Mesodermal cell (in vitro differentiated cells): Measurements from ENCODE around the gene KCNK6.

Experiments used
- H3K27ac ChIP-seq: 2 replicates; pipeline ENCODE4 v1.7.0; 2013; ENCODE audit warnings: mild to moderate bottlenecking, low read depth, low read length, moderate library complexity; ENCODE audit not compliant: severe bottlenecking
- H3K36me3 ChIP-seq: 2 replicates; pipeline ENCODE4 v1.7.1; 2013; ENCODE audit warnings: mild to moderate bottlenecking, low read length, moderate library complexity; ENCODE audit not compliant: control insufficient read depth, insufficient read depth
- H3K4me1 ChIP-seq: one replicate; pipeline ENCODE4 v1.7.1; 2013; ENCODE audit warnings: mild to moderate bottlenecking, low read length; ENCODE audit not compliant: insufficient read depth, control insufficient read depth, poor library complexity, severe bottlenecking
- H3K4me3 ChIP-seq: 2 replicates; pipeline ENCODE4 v1.7.0; 2013; ENCODE audit warnings: low read length, control low read depth, mild to moderate bottlenecking; ENCODE audit not compliant: insufficient read depth, poor library complexity, severe bottlenecking; ENCODE audit errors: extremely low read depth
- H3K9me3 ChIP-seq: 2 replicates; pipeline ENCODE4 v1.7.1; 2013; ENCODE audit warnings: mild to moderate bottlenecking, low read length, moderate library complexity; ENCODE audit not compliant: control insufficient read depth
- WGBS, 2 experiments: methylation state at CpG; one replicate each; pipeline ENCODE4 v1.1.5; 2013; ENCODE audit warnings: missing lambda C conversion rate in 2 of 2; ENCODE audit not compliant: insufficient coverage in 2 of 2; 5-methylcytosine and 5-hydroxymethylcytosine counted together

KCNK6 gene

DNA sequence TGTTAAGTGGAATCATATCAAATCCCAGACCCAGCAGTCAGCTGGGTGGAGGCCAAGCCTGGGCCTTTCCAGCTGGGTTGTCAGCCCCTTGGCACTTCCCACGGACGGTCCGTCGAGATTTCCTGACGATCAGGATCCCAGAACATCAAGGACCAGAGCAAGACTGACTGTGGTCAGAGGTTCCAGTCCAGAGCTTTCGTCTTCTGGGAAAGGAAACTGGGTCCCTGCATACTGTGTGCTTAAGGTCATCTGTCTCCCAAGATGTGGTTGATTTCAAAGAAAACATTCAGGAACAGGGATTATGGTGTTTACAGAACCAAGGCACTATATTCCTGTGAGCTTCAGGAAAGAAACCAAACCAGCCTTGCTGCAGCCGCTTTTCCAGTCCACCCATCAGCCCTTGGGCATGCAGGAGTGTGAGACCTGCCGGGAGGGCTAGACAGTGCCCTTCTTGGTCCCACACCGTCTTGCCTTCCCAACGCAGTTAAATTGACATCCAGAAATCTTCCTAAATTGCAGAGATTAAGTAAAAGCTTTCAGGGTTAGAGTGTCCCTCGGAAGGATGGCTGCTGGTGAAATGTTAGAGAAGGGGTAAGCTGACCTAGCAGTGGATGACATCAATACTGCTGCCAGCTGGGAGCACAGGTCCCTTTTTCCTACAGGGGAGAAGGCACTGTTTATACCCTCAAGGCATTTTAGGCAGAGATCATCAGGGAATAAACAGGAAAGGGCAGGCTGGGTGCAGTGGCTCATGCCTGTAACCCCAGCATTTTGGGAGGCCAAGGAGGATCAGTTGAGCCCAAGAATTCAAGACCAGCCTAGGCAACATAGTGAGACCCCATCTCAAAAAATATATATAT, 20.6 kb upstream of the KCNK6 start:
- Histone ChIP-seq H3K36me3 (no peaks in the 10 kb centered on the region), H3K4me3 (no peak overlapping the region), H3K4me1 (peaks cover 22% of the 10 kb centered on the region), H3K9me3 (peaks cover 5% of the 10 kb centered on the region), H3K27ac (peak overlapping the region; percentile 71)
- WGBS, 2 experiments = 87% methylated on average over 10 of the region's 11 CpGs

DNA sequence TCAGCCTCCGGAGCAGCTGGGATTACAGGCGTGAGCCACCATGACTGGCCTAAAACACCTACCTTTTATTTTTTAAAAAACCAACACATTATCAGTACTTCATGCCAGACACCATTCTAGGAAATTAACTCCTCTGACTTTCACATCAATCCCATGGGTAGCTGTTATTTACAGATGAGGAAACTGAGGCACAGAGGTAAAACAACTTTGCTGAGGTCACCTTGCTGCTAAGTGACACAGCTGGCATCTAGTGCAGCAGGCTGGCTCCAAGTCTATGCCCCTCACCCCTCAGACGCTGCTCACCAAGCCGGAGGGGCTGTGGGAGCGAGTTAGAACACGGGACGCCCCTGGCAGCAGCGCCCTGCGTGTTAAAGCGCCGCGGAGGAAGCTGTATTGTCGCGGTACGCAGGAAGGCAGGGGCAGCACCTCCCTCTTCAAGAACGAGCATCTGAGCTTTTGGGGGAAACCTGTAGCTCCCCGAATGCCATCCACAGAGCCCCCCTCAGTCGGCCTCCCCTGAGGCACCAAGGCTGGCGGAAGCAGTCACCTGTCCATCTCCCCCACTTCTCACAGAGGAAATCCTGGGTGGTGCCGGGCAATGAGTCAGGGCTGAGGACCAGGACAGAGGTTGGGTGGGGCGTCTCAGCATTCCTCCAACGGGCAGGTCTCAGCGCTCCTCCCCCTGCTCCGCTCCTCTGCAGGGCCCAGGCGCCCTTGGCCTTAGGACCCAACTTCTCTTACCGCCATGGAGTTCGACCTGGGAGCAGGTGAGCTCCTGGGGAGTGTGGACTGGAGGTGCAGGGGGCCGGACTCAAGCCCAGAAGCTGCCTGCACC, 15.9 kb upstream of the KCNK6 start, which contains the start of gene C19orf33:
TSS of gene C19orf33 (plus strand) at position 735 of the 835 bp plus-strand sequence. CDS start at position 746, 11 bp downstream.
- Histone ChIP-seq H3K4me3 (no peak within 1 kb of the TSS), H3K36me3 (peaks cover 29% of the 10 kb centered on the region), H3K4me1 (peaks cover 24% of the 10 kb centered on the region), H3K9me3 (no peaks in the 10 kb centered on the region), H3K27ac (no peak within 1 kb of the TSS)
- WGBS, 2 experiments = 93% methylated on average over 20 to 22 of the region's 28 CpGs

DNA sequence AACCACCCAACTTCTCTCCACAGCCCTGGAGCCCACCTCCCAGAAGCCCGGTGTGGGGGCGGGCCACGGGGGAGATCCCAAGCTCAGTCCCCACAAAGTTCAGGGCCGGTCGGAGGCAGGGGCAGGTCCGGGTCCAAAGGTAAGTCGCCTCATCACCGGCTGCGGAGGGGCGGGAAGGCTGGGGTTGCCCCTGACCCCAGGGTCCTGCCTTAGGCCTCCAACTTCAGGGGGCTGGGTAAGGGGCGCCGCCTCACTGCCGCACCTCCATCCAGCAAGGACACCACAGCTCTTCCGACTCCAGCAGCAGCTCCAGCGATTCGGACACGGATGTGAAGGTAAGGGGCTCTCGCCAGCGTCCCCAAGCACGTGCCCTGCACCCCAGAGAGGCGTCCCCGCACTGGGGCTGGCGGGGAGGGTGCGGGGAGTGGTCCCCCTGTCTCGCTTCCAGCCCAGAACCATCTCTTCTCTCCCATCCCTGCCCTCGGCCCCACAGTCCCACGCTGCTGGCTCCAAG, 15.2 kb upstream of the KCNK6 start:
- H3K27ac ChIP-seq = no peak overlapping the region
- WGBS, 2 experiments = 92 to 95% methylated on average over 8 to 27 of the region's 27 CpGs
- H3K36me3 ChIP-seq = peaks cover 32% of the 10 kb centered on the region
- H3K4me3 ChIP-seq = no peak overlapping the region
- no peaks in the 10 kb centered on the region for H3K9me3 ChIP-seq
- H3K4me1 ChIP-seq = peaks cover 18% of the 10 kb centered on the region

DNA sequence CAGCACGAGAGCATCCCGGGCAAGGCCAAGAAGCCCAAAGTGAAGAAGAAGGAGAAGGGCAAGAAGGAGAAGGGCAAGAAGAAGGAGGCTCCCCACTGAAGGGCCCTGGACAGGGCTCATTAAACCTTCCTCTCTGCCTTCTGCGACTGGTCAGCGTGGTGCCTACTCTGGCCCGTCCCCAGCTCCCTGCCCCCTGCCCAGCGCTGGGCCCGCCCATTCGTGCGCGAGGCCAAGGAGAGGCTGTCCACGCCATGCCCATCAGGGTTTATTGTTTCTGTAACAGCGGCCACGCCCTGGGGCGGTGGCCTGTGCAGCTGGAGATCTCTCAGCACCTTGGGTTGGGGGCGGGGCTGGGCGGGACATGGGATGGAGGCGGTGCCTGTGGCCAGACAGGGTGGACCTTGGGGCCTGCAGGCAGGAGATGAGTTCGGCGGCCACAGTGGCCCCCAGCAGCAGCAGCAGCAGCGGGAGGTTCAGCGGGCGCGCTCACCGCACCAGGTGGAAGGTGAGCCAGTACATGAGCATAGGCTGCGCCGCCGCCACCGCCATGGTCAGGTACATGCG, 14.7 kb upstream of the KCNK6 start:
- no peak overlapping the region for H3K4me3 ChIP-seq
- peaks cover 17% of the 10 kb centered on the region for H3K4me1 ChIP-seq
- H3K36me3 ChIP-seq = peaks cover 33% of the 10 kb centered on the region
- H3K9me3 ChIP-seq = no peaks in the 10 kb centered on the region
- WGBS, 2 experiments = 43 to 51% methylated on average over 23 to 29 of the region's 29 CpGs
- no peak overlapping the region for H3K27ac ChIP-seq

DNA sequence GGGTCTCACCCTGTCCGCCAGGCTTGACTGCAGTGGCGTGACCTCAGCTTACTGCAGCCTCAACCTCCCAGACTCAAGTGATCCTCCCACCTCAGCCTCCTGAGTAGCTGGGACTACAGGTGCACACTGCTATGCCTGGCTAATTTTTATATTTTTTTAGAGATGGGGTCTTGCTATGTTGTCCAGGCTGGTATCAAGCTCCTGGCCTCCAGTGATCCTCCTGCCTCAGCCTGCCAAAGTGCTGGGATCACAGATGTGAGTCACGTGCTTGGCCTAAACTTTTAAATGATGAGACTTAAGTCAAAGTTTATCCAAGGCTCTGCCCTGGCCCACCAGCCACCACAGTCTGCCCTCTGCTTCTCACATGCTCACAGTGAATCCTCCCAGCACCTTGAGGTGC, 13.4 kb upstream of the KCNK6 start:
- WGBS, 2 experiments = 87 to 100% methylated on average over 1 to 2 of the region's 3 CpGs

DNA sequence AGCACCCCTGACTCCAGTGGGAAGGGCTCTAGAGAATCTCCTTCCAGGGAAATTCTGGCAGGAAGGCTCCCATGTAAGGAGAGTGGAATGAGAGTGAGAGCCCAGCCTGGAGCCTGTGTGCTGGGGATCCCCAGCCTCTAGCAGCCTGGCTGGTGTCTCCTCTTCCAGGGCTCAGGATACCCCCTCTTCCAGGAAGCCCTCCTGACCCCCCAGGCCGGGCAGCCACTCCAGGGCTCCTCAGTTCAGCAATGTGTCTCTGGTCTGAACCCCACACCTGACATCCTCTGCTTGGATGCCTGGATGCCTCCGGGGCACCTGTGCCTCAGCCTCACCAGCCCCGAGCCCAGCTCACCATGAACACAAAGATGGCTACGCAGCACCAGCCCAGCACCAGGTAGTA, 12.6 kb upstream of the KCNK6 start:
- no peak overlapping the region for H3K27ac ChIP-seq

More for the DNA sequence above, 13.4 kb upstream of the KCNK6 start:
- H3K4me3 ChIP-seq = no peak overlapping the region
- H3K4me1 ChIP-seq = peaks cover 13% of the 10 kb centered on the region
- no peaks in the 10 kb centered on the region for H3K9me3 ChIP-seq
- peaks cover 33% of the 10 kb centered on the region for H3K36me3 ChIP-seq
- H3K27ac ChIP-seq = no peak overlapping the region

DNA sequence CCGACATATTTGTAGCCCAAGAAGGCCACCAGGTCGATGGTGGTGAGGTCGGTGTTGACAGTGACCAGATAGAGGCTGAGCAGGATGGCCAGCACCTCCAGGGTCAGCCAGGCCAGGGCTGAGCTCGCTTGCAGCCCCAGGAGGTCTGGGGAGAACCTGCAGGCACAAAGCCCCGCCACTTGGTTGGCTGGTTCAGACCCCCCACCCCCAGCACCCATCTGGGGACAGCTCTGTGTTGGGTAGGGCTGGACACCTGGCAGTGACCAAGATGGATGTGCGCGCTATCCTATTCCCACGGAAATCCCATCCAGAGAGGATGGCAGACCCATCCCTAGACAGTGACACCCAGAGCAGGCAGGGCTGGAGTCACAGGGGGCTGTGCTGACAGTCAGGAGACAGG, 12.0 kb upstream of the KCNK6 start:
- Histone ChIP-seq H3K9me3 (no peaks in the 10 kb centered on the region), H3K36me3 (peaks cover 33% of the 10 kb centered on the region), H3K27ac (no peak overlapping the region), H3K4me1 (peaks cover 13% of the 10 kb centered on the region), H3K4me3 (no peak overlapping the region)
- WGBS, 2 experiments = 94% methylated on average over 7 to 8 of the region's 8 CpGs

More for the DNA sequence above, 12.6 kb upstream of the KCNK6 start:
- no peak overlapping the region for H3K4me3 ChIP-seq
- peaks cover 33% of the 10 kb centered on the region for H3K36me3 ChIP-seq
- H3K4me1 ChIP-seq = peaks cover 13% of the 10 kb centered on the region
- WGBS, 2 experiments = 87 to 97% methylated on average over 4 of the region's 4 CpGs
- H3K9me3 ChIP-seq = no peaks in the 10 kb centered on the region

DNA sequence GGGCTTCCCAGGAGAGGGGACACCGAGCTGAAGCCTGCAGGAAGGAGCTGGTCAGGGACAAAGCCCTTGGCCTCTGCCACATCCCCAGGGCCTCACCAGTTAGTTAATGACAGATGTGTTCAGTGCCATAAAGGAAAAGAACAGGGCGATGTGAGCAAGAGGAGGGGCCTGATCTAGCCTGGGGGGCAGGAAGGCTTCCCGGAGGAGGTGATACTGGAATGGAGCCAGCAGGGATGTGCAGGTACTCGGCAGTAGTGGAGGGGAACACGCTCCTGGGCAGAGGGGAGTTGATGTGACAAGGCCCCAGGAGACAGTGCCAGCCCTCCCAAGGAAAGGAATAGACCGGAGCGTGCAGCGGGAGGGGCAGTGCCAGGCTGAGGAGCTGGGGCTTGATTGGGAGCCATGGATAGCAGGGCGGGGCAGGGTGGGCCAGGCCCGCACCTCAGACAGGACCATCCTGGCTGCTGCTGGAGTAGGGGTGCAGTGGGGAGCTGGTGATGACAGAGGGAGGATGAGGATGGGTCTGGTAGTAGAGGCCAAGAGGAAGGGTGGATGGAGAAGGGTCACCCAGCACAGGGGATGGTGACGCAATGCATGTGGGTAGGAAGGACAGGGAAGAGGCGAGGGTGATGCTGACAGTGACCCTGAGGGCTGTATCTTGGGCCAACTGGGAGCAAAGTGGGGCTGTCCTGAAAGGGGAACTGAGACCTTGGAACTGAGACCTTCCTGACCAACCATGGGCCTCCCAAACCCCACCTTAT, 11.5 kb upstream of the KCNK6 start:
- no peak overlapping the region for H3K4me3 ChIP-seq
- WGBS, 2 experiments = 94 to 97% methylated on average over 10 to 12 of the region's 12 CpGs
- peaks cover 13% of the 10 kb centered on the region for H3K4me1 ChIP-seq
- H3K9me3 ChIP-seq = no peaks in the 10 kb centered on the region
- peaks cover 33% of the 10 kb centered on the region for H3K36me3 ChIP-seq
- no peak overlapping the region for H3K27ac ChIP-seq

DNA sequence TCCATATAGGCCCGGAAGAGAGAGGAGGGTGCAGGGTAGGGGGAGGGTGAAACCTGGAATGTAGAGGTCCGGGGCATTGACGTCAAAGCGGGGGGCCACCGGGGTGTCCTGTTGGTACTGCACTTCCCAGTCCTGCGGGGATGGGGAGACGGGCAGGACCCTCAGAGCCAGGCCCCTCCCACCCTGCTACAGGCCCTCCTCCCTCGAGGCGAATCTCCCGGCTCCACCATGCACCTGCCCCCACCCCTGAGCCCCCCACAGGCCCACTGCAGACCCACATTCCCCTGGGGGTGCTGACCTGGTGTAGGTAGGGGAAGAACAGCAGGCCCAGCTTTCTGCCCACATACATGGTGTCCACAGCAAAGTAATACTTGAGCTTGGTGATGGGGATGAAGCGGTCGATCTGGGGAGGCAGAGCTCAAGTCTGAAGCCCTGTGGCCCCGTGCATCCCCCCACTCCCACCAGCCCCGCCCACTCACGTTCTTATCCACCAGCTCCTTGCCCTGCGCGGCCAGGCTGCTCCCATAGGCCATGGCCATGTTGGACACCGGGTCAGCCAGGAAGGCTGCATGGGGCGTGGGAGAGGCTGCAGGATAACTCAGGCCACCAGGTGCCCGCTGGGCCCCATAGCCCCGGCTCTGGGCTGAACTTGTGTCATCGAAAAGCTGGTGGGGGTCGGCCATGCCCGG, 10.6 kb upstream of the KCNK6 start:
- no peak overlapping the region for H3K27ac ChIP-seq
- no peaks in the 10 kb centered on the region for H3K9me3 ChIP-seq
- H3K4me3 ChIP-seq = no peak overlapping the region
- 93 to 96% methylated on average over 18 to 20 of the region's 24 CpGs for WGBS, 2 experiments
- peaks cover 6% of the 10 kb centered on the region for H3K4me1 ChIP-seq
- H3K36me3 ChIP-seq = peaks cover 33% of the 10 kb centered on the region
